Activated CD8-positive, alpha-beta memory T cell treated with anti-CD3 and anti-CD28 coated beads, Interleukin-2, amount 50 U/mL, for 24 hours (primary cell): Measurements from ENCODE around the gene COL12A1.
"Not testable (repeated sequence)": the region's sequence is repeated elsewhere in the genome, so short reads cannot be mapped to it uniquely, and the experiment has no call there.

Source experiments
- DNase-seq: peaks from one replicate; pipeline ENCODE4 v3.0.0-alpha.2; 2020; ENCODE audit errors: extremely low read depth

Gene COL12A1

DNA sequence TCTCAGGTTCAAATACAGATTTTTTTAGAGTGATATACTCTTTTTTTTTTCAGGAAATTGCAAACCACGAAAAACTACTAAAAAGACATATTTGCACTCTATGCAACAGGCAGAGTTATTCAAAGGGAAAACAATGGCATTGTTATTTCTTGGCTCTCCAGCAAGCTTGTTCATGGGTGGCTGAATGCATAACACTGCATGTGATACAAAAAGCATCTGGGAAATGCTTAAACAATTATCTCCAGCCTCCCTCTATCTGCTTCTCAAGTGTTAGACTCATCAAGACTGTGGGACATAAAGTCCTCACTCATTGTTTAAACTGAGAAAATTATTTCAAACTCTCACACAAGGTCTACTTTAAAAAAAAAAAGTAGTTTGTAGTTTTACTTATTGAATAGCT, 7.3 kb upstream of the COL12A1 start:
- no peak for DNase-seq

DNA sequence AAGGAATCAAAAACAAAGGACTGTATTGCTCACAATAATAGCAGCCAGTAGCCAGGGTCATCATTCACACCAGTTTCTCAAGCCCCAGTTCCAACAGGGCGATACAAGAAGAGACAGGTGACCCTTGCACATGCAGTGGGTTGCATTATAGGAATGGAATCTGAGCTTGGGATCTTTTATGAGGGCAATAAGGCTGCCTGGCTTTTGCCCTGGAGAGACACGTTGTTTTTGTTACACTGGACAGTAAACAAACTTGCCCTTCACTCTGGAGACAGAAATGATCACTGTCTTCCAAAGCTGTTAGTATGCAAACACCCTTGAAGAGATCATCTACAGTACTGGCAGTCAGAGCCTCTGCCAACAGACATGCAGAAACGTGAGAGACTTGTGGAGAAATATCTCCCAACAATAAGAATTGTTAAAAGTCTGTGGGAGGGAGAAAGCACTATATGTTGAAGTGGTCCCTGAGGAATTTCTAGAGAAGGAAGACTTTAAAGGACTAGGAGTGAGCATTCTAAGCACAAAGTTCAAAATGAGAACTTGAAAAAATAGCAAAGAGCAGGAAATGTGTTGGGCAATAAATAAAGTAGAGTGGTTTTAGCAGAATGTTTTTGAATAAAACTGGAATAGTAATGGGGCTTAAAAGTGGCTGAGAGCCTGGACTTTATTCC, 6.2 kb upstream of the COL12A1 start:
- DNase-seq: no peak

DNA sequence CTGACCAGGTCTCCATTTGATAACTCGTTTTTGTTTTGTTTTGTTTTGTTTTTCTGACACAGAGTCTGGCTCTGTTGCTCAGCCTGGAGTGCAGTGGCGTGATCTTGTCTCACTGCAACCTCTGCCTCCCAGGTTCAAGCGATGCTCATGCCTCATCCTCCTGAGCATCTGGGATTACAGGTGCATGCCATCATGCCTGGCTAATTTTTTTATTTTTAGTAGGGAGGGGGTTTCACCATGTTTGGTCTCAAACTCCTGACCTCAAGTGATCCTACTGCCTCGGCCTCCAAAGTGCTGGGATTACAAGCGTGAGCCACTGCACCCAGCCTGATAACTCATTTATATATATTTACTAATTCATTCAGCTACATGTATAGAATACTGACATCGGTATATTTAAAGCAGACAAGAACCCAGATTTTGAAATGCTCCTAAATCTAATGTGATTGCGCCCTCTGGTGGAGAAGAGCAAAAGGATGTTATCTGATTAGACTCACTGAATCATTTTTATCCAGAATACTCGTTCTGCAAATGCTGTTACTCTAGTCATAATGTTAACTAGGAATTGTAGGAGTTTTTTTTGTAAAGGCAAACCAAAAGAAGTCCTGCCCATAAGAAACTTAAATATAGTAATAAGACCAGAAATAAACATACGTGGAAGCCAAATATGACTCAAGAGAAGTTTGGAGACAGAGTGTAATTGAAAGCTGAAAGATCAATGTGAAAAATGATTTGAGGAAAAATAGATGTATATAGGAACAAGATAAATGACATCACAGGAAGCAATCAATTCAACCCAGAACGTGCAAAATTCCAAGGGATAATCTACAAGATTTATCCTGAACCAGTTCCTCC, 5.3 kb upstream of the COL12A1 start:
- DNase-seq: no peak

DNA sequence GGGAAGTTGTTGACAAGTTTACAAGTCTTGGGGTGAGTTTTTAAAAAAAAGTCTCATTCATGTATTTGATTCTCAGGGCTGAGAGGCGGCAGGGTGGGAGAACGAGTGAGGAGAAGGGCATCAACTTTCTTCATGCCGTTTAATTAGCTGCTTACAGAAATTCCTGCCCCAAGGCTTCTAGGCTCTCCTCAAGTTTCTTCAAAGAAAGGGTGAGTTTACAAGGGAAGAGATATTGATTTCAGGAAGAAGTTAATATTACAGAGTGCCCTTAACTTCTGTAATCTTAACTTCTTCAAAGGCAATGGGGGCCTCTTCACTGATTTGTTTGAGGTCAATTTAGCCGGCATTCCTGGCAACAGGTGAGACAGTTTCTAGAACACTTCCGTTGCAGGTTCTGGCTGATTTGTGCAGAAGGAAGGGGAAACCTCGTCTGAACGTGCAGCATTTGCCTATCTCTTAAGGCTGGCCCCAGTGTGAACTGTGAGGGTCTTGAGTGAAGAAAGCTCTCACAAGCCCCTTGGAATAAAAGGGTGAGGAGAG, 3.4 kb upstream of the COL12A1 start:
- DNase-seq: no peak

DNA sequence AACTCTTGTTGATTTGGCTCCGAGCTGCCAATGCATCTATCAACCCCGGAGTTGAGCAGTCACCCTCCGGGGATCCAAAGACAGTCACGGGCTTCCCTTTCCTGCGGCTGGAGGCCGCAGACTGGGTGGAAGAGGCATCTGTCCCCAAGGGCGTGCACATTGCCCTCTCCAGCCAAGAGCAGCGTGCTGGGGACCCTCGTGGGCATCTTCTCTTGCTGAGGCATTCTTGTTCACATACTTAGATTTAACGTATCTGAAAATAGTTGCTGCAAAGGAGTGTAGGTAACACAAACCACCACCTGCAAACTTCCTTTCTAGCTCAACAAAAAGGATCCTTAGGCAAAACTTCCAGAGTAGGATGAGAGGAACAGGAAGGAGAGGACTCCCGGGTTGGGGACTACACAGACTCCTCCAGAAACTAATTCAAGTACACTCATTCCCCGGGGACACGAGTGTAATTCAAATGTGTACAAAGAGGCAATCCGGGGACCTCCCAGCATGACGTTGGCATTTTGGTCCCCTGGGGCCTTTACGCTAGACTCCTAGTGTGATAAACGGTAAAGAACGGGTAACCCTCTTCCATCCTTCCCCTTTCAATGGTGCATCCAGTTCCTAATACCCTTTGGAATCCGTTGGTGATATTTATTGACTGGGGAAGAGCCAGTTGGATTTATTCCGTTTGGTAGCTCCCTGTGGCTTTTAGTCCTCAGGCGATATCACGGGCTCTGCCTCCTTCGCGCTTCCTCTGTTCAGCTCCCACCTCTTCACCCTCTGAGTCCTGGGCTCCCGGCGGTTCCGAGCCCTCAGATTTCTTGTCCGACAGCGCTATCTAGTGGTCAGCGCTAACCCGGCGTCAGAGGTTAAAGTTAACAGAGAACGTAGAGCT, 2.7 kb upstream of the COL12A1 start:
- peak; percentile 53 for DNase-seq

DNA sequence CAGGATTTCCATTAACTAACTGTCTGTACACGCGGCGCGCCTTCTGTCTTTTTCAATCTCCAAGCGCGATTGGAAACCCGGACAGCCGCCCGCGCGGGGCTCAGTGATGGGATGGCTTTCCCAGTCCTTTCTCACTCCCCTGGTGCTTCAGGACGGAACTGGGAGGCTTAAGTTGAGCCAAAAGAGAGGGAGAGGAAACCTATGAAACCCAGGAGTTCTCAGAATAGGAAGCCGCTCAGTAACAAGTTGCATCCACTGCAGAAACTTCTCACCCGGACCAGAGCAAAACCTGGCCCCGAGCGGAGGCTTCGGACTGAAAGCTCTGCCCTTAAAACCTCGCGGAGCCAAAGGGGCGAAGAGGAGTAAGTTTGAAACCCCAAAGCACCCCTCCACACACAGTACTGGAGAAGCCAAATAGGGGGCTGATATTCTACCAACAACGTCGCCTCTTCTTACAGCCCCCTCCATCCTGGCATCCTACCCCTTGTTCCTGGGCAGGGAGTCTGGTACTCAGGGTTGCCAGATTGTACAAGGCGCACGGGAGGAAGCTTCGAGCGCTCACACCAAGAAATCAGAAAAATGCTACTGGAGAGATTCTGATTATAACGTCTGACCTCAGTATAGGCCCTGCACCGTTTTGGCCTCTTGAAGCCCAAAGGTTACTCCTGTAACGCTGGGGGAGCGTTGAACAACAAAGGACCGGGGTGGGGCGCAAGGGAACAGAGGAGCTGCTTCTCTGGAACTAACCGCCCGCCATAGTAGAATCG, 906 bp upstream of the COL12A1 start:
- no peak for DNase-seq

DNA sequence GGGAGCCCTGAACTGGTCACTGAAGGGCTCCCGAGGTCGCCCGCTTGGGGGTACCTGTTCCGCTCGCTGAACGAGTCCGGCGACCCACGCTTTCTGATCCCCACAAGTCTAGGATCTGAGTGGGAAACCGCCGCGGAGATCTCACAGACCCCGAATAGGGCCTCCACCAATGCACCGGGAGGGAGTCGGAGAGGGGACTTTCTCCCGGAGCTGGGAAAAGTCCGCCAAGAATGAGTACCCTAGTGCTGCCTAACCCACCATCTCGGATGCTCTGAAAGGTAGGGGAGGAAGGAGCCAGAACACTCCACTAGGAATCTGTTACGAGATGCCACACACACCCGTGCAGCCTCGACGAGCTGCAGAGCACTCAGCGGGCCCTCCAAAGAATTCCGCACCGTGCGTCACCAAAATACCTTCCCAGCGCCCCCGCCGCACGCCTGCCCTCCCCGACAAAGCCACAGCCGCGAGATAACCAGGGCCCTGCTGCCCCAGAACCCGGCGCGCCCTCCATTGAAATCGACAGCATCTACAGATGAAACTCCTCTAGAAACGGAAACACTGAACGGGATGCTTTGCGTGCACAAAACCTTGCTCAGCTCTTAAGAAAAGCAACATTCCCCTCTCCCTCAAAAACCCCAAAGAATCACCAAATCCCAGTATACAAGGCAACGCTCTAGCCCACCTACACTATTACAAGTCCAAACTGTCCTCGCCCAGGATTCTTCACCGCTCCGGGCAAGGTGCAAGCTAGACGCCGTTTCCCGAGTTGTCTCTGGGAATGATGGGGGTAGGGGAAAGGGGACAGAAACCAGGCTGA, 686 bp downstream of the COL12A1 start:
- DNase-seq: no peak

DNA sequence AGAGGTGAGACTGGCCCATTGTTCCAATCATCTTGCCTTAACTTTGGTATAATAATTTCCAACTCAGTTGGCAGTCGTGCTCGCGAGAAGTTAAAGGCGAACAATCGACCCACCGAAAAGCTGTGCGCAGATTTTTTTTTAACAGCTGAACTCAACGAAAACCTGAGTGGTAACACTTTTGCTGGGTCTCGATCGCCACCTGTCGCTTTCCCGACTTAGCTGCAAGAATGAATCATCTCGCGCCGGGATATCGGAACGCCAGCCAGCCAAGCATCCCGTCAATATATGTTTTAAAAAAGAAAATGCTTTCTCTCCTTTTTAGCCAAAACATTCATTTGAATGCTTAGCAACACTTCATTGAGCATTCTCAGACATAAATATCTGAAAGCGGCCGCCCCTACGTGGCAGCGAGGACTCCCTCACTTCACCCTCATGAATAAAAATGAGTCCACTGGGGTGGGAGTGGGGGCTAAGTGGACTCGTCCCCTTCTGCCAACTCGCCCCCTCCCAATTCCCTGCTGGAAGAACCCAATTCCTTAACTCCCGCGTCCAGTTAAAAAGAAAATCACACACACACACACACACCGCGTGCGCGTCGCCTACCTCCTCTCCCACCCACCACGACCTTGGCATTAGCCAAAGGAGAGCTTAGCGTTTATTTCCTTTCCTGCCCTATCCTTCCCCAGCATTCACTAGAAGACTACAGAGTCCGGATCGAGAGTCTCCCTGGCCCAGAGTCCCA, 1.5 kb downstream of the COL12A1 start:
- DNase-seq: no peak

DNA sequence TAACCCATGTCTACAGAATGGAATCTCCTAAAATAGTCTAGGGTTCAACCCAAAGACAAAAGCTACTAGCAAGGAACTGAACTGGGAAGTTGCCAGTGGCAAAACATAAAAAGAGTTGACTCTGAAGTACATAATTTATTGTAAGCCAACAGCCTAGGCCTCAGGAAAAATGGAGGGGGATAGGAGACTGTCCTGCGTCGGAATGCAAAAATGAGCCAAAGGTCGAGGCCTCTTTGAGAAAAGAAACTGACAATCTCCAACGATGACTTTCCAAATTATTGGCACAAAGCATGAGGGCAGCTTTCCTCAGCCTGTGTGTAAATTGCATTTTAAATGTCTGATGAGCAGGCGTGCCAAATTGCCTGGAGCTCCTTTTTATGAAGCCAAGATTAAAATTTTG, 2.1 kb downstream of the COL12A1 start:
- DNase-seq: no peak

DNA sequence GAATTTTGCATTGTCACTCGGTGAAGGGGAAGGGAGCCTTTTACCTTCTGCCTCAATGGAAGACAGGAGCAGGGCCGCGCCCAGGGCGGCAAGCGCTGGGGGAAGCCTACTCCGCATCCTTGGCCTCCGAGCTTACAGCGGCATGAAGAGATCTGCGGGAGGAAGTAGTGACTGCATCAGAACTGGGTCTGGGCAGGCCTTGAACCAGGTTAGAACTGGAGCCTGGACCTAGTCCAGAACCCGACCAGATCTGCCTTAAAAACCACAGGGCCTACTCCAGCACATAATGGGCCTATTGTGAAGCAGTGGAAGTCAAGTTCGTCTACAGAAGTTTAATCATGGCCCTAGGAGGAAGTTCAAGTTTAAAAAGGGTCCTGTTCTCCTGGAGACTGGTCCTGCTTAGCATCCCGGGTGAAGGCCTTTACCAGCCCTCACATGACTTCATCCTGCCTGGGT, 3.1 kb downstream of the COL12A1 start:
- no peak for DNase-seq

DNA sequence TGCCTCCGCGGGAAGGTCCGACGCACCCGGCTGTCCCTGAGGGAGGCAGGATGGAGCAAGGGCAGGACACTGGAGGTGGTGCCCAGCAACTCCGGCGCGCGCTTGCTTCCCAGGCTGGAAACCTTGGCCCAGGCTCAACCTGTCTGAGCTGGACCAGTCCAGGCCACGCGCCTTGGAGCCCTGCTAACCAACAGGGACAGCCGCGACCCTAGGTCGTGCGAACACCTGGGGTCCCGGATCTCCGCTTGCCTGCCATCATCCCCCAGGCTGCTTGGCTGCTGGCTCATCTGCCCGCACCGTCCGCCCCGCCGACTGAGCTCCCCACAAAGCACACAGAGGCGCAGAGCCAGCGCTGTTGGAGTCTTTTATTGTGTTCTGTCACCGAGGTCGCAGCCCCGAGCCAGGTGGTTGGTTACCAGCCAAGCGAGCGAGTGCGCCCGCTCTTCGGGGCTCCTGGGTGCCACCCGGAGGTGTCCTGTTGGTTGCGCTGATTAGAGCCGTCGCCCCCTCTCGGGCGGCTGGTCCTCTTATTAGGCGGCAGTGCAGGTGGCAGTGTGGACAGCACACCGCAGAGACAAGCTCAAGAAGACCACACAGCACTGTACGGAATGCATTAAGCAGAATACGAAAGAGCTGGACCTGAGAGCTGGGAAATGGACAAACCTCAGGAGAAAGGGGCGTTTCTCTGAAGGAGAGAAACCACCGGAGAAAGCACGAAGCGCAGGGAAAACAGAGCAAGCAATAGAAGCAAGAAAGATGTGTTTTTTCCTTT, 3.8 kb downstream of the COL12A1 start:
- DNase-seq: no peak

DNA sequence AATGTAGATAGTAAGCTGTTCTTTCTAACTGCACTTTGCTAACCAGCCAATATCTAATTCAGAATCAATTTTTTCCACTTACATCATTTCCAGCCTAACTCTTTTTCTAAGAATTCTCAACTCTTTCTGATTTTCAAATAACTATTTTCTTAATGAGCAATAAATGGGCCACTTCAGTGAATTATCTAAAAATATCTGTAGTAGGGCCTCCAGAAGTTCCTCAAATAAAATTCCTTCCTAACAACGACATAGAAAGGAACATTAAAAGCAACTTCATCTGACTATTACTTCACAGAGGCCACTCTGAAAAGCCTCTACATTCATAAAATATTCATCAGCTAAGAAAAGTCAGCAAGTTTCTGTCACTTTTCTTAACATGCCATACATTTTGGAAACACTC, 4.8 kb downstream of the COL12A1 start:
- no peak for DNase-seq

DNA sequence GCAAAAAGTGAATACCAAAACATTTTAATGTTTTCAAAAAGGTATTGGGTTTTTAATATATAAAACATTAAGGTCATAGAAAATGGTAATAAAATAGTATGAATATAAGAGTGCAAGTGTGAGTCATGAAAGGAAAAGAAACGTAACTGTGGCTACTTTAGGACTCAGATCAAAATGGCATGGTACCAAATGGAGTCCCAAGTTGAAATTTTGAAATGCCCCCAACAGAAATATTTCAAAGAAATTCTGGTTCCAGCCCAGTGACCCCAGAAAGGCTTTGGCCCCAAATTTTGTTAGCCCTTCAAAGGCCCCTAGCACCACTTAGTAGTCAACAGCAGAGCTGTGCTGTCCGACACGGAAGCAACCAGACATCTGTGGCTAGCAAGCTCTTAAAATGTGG, 6.0 kb downstream of the COL12A1 start:
- no peak for DNase-seq

DNA sequence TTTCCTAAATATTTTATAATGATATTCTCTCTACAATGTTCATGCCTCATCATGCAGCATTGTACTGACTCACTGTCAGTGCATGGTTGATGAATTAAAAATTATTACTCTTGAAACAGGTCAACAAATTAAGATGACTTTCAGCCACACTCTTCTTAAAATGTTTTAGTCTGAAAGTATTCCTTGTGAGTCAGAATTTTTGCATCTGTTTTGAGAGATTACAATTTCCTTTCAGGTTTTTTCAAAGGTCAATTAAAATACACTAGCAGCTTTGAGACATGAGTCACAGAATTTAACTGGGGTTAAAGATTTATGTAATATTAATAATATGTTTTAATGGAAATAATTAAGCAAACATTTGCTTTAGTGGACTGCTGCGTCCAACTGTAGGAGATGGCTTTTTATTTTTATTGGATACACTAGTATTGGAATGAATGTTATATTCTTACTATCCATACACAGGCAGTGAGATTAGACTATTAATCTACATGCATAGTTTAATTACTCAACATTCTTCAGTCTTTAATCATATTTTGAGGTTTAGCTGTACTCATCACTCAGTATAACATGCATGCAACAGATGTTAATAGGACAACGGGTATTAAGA, 9.7 kb downstream of the COL12A1 start:
- no peak for DNase-seq

DNA sequence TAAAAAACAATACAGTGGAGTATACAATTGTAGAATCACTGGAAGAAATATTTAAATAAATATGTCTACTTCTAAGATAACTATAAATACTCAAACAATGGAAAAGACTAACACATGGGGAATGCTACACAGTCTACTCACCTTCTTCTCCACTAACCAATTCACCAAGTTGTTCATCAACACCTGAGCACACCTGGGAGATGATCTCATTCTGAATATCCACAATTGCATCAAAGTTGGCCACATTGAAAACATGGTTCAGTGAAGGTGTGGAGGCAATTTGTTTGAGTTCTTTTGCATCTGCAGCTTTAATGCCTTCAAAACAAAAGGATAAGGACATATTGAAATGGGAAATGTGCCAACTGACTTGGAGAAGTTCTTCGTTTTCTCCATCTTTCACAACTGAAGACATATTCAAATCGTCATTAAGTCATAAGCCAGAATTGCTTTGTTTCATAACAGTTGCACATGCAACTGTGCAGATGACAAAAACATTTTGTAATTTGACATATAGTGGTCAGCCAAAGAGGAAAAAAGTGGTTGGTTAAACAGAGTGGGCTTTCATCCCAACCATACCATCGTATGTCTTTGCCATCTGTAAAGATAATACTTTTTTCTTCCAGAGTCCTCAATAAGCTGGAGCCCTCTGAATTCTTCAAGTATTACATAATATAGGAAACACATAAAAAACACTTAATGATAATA, 17.5 kb downstream of the COL12A1 start:
- no peak for DNase-seq

DNA sequence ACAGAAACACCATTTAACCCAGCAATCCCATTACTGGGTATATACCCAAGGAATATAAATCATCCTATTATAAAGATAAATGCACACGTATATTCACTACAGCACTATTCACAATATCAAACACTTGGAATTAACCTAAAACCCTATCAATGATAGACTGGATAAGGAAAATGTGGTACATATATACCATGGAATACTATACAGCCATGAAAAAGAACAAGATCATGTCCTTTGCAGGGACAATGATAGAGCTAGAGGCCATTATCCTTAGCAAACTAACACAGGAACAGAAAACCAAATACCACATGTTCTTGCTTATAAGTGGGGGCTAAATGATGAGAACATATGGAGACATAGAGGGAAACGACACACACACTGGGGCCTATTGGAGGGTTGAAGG, 19.3 kb downstream of the COL12A1 start:
- DNase-seq: not testable (repeated sequence)

DNA sequence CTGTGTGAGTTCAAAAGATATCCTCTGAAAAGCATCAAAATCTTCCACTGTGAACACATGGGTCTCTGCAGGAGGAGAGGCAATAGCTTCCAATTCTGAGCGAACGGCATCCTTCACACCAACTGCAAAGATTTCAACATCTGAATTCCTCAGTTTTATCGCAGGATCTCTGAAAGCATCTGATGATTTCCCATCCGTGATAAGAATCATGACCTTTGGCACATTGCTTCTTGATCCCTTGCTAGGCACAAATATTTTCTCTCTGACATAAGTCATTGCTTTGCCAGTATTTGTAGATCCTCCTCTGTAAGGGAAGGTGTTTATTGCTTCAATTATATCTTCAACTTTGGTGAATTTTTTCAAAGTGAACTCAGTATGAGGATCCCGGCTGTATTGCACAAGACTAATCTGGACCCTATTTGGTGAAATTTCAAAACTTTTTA, 22.7 kb downstream of the COL12A1 start:
- no peak for DNase-seq

DNA sequence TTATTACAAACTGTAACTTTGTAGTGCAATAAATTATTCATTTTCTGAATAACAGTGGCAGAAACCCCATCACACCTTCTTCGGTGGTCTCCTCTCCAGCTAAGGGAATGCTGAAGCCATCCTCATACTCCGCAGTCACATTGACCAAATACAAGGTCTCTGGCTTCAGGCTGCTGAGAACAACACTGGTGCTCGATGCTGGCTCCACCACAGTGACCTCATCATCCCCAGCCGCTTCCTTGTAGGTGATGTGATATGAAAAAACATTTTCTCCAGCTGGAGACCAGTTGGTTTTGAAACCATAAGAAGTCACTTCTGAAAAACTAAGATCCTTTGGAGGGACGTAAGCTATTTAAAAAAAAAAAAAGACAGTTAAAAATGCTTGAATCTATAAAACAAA, 25.0 kb downstream of the COL12A1 start:
- DNase-seq: no peak
